ENCODE measurements around the gene MIEF1. TPM values are rescaled to one million over a fixed set of nuclear protein-coding genes. Genes with fewer than 3 reads are reported as not detected.

MIEF1 gene
- total and polyA plus RNA-seq, 8 donors = 16.1 to 28.5 (median 25.4) TPM

DNA sequence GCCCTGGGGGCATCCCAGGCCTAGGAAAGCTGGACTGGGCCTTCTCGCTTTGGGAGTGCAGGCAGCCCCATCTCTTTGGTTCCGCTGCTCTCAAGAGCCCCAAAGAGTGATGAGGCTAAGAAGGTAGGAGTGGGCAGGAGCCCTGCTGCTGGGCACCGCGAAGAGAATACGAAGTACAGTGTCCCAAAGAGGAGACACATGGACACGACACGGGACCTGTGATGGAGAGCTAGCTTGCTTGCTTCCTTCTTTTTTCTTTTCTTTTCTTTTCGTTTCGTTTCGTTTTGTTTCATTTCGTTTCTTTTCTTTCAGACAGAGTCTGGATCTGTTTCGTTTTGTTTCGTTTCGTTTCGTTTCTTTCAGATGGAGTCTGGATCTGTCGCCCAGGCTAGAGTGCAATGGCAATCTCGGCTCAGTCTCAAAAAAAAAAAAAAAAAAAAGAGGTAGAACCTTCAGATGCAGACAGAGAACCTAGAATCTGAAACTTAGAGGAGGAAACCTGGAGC, 34.6 kb upstream of the MIEF1 start:
- no peak for ATAC-seq
- no peak overlapping the region for H3K27ac ChIP-seq

DNA sequence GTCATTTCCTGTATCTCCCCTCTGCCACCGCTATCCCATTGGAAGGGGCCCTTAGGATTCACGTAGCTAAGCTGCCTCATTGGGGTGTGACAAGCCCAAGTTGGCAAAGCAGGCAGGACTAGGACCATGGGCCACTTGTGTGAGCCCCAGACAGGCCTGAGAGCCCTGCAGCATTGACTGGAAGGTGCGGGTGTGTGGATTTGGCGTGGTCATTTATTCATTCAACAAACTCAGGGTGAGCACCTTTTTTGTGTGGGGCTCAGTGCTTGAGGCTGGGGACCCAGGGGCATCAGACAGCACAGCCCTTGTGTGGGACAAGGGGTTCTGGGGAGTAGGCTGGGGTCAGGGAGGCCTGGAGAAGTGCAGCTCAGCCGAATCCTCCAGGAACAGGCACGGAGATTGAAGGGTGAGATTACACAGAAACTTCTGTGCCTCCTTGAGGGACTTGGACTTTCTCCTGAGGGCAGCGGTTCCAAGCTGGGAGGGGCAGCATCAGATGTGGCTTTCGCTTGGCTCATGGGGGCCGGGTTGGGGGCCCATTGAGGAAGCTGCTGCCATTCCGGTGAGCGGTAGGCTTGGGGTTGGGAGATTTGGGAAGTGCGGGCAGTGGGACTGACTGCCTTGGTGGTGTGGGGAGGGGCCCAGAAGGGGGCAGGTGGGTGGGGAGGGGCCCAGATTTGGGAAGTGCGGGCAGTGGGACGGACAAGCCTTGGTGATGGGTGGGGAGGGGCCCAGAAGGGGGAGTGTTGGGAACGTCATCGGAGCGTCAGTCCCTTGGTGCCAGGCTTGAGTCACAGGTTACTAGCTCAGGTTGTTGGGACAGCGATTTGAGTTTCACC, 33.4 kb upstream of the MIEF1 start:
- no peaks in the 10 kb centered on the region for H3K36me3 ChIP-seq
- H3K27me3 ChIP-seq = peaks cover 0 to 11% of the 10 kb centered on the region in 2 donors
- H3K27ac ChIP-seq = no peak overlapping the region
- intact Hi-C loops (cut with DNase I) = no loop called here
- DNase-seq (no peak), ATAC-seq (no peak)
- H3K4me3 ChIP-seq = no peak overlapping the region
- H3K4me1 ChIP-seq = peaks cover 10 to 50% of the 10 kb centered on the region in 2 donors
- TF ChIP-seq, protein P1, sequence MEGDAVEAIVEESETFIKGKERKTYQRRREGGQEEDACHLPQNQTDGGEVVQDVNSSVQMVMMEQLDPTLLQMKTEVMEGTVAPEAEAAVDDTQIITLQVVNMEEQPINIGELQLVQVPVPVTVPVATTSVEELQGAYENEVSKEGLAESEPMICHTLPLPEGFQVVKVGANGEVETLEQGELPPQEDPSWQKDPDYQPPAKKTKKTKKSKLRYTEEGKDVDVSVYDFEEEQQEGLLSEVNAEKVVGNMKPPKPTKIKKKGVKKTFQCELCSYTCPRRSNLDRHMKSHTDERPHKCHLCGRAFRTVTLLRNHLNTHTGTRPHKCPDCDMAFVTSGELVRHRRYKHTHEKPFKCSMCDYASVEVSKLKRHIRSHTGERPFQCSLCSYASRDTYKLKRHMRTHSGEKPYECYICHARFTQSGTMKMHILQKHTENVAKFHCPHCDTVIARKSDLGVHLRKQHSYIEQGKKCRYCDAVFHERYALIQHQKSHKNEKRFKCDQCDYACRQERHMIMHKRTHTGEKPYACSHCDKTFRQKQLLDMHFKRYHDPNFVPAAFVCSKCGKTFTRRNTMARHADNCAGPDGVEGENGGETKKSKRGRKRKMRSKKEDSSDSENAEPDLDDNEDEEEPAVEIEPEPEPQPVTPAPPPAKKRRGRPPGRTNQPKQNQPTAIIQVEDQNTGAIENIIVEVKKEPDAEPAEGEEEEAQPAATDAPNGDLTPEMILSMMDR (IDR thresholded peaks at IDR 0.05) = no peak
- H3K9me3 ChIP-seq = no peaks in the 10 kb centered on the region

More for the DNA sequence above, 34.6 kb upstream of the MIEF1 start:
- no peak for DNase-seq
- H3K36me3 ChIP-seq = no peaks in the 10 kb centered on the region
- H3K4me3 ChIP-seq = no peak overlapping the region
- peaks cover 0 to 11% of the 10 kb centered on the region in 2 donors for H3K27me3 ChIP-seq
- H3K9me3 ChIP-seq = no peaks in the 10 kb centered on the region
- intact Hi-C loops (cut with DNase I) = no loop called here
- TF ChIP-seq, protein P1 (IDR thresholded peaks at IDR 0.05) = no peak
- H3K4me1 ChIP-seq = peaks cover 10 to 46% of the 10 kb centered on the region in 2 donors

DNA sequence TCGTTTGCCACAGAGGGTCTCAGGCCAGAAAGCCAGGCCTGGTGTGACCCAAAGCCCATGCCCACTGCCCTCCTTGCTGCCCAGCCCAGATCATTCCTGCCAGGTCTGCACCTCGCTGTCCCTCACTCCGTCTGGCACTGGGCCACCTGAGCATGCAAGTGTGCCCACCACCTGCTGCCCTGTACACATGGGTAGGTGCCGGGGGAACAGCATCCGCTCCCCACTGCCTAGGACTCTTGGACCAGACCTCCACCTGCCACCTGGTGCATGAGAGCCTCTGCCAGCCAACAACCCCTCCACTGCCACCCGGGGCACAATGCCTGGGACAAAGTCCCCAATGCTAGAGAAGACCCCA, 32.8 kb upstream of the MIEF1 start:
- H3K27me3 ChIP-seq = peaks cover 0 to 11% of the 10 kb centered on the region in 2 donors
- H3K27ac ChIP-seq = peak overlapping the region in 1 of 2 donors; percentile 69
- no peaks in the 10 kb centered on the region for H3K36me3 ChIP-seq
- no peaks in the 10 kb centered on the region for H3K9me3 ChIP-seq
- H3K4me1 ChIP-seq = peaks cover 10 to 50% of the 10 kb centered on the region in 2 donors
- ATAC-seq (no peak), DNase-seq (no peak)
- no peak overlapping the region for H3K4me3 ChIP-seq
- TF ChIP-seq, protein P1 (IDR thresholded peaks at IDR 0.05) = no peak
- intact Hi-C loops (cut with DNase I) = no loop called here

DNA sequence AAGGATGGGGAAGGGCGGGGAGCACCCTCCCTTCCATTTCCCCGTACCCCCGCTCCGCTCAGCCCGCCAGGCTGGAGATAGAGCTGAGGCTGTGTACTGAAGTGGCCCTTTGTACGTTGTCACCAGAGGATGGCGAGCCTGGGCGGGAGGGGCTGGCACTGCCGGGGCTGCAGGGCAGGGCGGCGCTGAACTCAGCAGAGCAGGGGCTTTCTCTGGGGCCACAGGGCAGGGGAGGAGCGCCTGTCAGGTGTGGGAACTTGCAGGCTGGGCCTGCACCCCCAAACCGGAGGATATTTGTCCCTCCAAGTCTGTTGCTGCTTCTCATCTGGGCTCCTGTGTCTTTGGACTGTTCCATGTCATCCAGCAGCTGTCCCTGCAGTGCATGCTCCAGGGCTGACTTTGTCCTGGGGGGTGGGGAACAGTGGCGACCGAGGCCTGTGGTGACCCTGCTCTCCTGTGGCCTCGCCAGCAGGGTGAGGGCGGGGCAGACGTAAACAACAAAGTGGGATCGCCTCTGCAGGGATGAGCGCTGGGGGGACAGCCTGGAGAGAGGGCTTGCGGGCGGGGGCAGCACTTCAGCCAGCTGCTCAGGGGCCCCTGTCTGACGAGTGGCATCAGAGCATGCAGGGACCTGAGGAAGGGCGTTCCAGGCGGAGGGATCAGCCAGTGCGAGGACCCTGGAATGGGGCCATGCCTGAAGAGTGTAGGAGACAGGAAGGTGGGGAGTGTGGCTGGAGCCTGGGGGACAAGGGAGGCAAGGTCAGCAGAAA, 32.2 kb upstream of the MIEF1 start:
- Histone ChIP-seq H3K4me3 (no peak overlapping the region), H3K27ac (peak overlapping the region in 1 of 2 donors; percentile 69), H3K4me1 (peaks cover 10 to 50% of the 10 kb centered on the region in 2 donors), H3K9me3 (no peaks in the 10 kb centered on the region), H3K36me3 (no peaks in the 10 kb centered on the region), H3K27me3 (peaks cover 0 to 11% of the 10 kb centered on the region in 2 donors)
- ATAC-seq = no peak
- DNase-seq = no peak
- TF ChIP-seq, protein P1 (IDR thresholded peaks at IDR 0.05) = no peak
- intact Hi-C loops (cut with DNase I) = no loop called here
